GM23338 (cell line): ENCODE measurements around the gene PARD3. TPM values are rescaled to one million over a fixed set of nuclear protein-coding genes. Genes with fewer than 3 reads are reported as not detected.
A peak's percentile ranks its signal among the peaks of the same experiment; 100 is the strongest.
"Not testable (repeated sequence)": the region's sequence is repeated elsewhere in the genome, so short reads cannot be mapped to it uniquely, and the experiment has no call there.

ENCODE experiments used
- ATAC-seq: fragments of 200-7000 bp; cut with Tn5 transposase; 3 replicates; pipeline ENCODE4 v1.9.1; 2020
- DNase-seq: peaks from one replicate; pipeline ENCODE4 v3.0.0-alpha.2; 2015; ENCODE audit warnings: low spot score
- H2AFZ ChIP-seq: fragments of 200-600 bp; sonication (generic); 2 replicates; pipeline ENCODE4 v1.8.0; 2016; ENCODE audit warnings: antibody characterized with exemption, mild to moderate bottlenecking, moderate library complexity
- H3F3A ChIP-seq: fragments of 200-600 bp; sonication (generic); replicated peaks from 2 replicates; pipeline ENCODE4 v1.8.0; 2017; ENCODE audit warnings: antibody characterized with exemption, mixed run types, low read depth
- H3K27ac ChIP-seq: fragments of 200-600 bp; sonication (generic); 2 replicates; pipeline ENCODE4 v1.6.1; 2016; ENCODE audit warnings: low read depth
- H3K27me3 ChIP-seq: fragments of 200-600 bp; sonication (generic); 2 replicates; pipeline ENCODE4 v1.8.0; 2016; ENCODE audit warnings: mild to moderate bottlenecking, mixed run types, moderate library complexity; ENCODE audit not compliant: insufficient read depth
- H3K36me3 ChIP-seq: fragments of 200-600 bp; sonication (generic); 2 replicates; pipeline ENCODE4 v1.8.0; 2016; ENCODE audit warnings: mild to moderate bottlenecking; ENCODE audit not compliant: insufficient read depth
- H3K4me1 ChIP-seq: fragments of 200-600 bp; sonication (generic); 2 replicates; pipeline ENCODE4 v1.8.0; 2016; ENCODE audit warnings: mild to moderate bottlenecking, moderate library complexity; ENCODE audit not compliant: insufficient read depth
- H3K4me2 ChIP-seq: fragments of 200-600 bp; sonication (generic); 2 replicates; pipeline ENCODE4 v1.7.1; 2017; ENCODE audit warnings: mixed run types
- H3K4me3 ChIP-seq: fragments of 200-600 bp; sonication (generic); 2 replicates; pipeline ENCODE4 v1.6.1; 2016; ENCODE audit warnings: mixed run types
- H3K79me2 ChIP-seq: fragments of 200-600 bp; sonication (generic); replicated peaks from 2 replicates; pipeline ENCODE4 v1.8.0; 2017; ENCODE audit warnings: mild to moderate bottlenecking; ENCODE audit not compliant: insufficient read depth
- H3K9me2 ChIP-seq: fragments of 200-600 bp; sonication (generic); 2 replicates; pipeline ENCODE4 v1.8.0; 2017; ENCODE audit not compliant: insufficient read depth
- H4K20me1 ChIP-seq: fragments of 200-600 bp; sonication (generic); replicated peaks from 2 replicates; pipeline ENCODE4 v1.8.0; 2017; ENCODE audit warnings: mild to moderate bottlenecking; ENCODE audit not compliant: insufficient read depth
- H3K27ac Mint-ChIP-seq: 2 replicates; pipeline ENCODE4 v1.8.0; 2020; ENCODE audit warnings: inconsistent platforms, mild to moderate bottlenecking, moderate library complexity, mixed read lengths
- H3K27me3 Mint-ChIP-seq: 3 replicates; pipeline ENCODE4 v1.8.0; 2022; ENCODE audit warnings: low read depth, mild to moderate bottlenecking, moderate library complexity, mixed read lengths, inconsistent platforms; ENCODE audit not compliant: insufficient read depth, poor library complexity
- H3K36me3 Mint-ChIP-seq: 3 replicates; pipeline ENCODE4 v1.8.0; 2021; ENCODE audit warnings: low read depth, mild to moderate bottlenecking, inconsistent platforms, moderate library complexity, mixed read lengths
- H3K4me1 Mint-ChIP-seq: 3 replicates; pipeline ENCODE4 v1.8.0; 2020; ENCODE audit warnings: mild to moderate bottlenecking, inconsistent platforms, mixed read lengths
- H3K4me3 Mint-ChIP-seq: 3 replicates; pipeline ENCODE4 v1.8.0; 2021; ENCODE audit warnings: moderate library complexity, mild to moderate bottlenecking, inconsistent platforms, mixed read lengths
- H3K9me3 Mint-ChIP-seq: 3 replicates; pipeline ENCODE4 v1.8.0; 2020; ENCODE audit warnings: moderate library complexity, mild to moderate bottlenecking, inconsistent platforms, mixed read lengths
- CREB1 ChIP-seq: fragments of 250-450 bp; sonication (Bioruptor Pico); IDR thresholded peaks from 2 replicates; pipeline ENCODE4 v1.5.0; 2020; ENCODE audit warnings: low read depth, mild to moderate bottlenecking, moderate library complexity
- CTCF ChIP-seq, 2 experiments: fragments of 200-600 bp in 1 of 2; sonication (generic) in 1 of 2; conservative IDR thresholded peaks; 2 replicates each; pipeline versions ENCODE4 v1.5.1 to v1.6.1; 2016 to 2017; ENCODE audit warnings: antibody characterized with exemption in 2 of 2, low read depth in 2 of 2, mild to moderate bottlenecking in 2 of 2, moderate library complexity in 1 of 2
- JUNB ChIP-seq: IDR thresholded peaks from one replicate; pipeline ENCODE4 v1.6.1; 2016; ENCODE audit warnings: antibody characterized with exemption; ENCODE audit not compliant: unreplicated experiment
- NANOG ChIP-seq: IDR thresholded peaks from 2 replicates; pipeline ENCODE4 v1.6.1; 2016; ENCODE audit warnings: antibody characterized with exemption, borderline replicate concordance
- POLR2AphosphoS5 ChIP-seq: IDR thresholded peaks from 2 replicates; pipeline ENCODE4 v1.6.1; 2016; ENCODE audit warnings: antibody characterized with exemption, low read depth
- REST ChIP-seq: IDR thresholded peaks from one replicate; pipeline ENCODE4 v1.6.1; 2018; ENCODE audit warnings: antibody characterized with exemption; ENCODE audit not compliant: unreplicated experiment
- STAT1 ChIP-seq: IDR thresholded peaks from one replicate; pipeline ENCODE4 v1.6.1; 2016; ENCODE audit warnings: antibody characterized with exemption; ENCODE audit not compliant: unreplicated experiment
- ZNF114 ChIP-seq: fragments of 250-450 bp; sonication (Bioruptor Pico); IDR thresholded peaks from 2 replicates; pipeline ENCODE4 v1.5.0; 2020; ENCODE audit warnings: mild to moderate bottlenecking, moderate library complexity
- ZNF331 ChIP-seq: fragments of 250-450 bp; sonication (Bioruptor Pico); IDR thresholded peaks from 2 replicates; pipeline ENCODE4 v1.5.0; 2020; ENCODE audit warnings: low read depth, mild to moderate bottlenecking, moderate library complexity
- polyA plus RNA-seq: library from polyadenylated mRNA; unstranded; fragments of >200 nt; fragmentation: Nextera tagmentation; extraction: Ambion mirVana; gene quantifications from 2 replicates; pipeline ENCODE4 v1.2.1, GENCODE V29; 2016
- total RNA-seq: library from RNA; depleted of rRNA; stranded (reverse); fragments of >200 nt; shearing (Covaris generic); gene quantifications from 2 replicates; pipeline ENCODE4 v1.2.3, GENCODE V29; 2014

PARD3 gene
- total and polyA plus RNA-seq, 2 experiments from 2014 or later, result 30.2 to 51.4 TPM

DNA sequence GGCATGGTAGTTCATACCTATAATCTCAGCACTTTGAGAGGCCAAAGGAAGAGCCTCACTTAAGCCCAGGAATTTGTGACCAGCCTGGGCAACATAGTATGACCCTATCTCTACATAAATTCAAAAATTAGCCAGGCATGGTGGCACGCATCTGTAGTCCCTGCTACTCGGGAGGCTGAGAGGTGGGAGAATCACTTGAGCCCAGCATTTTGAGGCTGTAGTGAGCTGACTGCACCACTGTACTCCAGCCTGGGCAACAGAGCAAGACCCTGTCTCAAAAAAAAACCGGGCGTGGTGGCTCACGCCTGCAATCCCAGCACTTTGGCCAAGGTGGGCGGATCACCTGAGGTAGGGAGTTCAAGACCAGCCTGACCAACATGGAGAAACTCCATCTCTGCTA, 19.8 kb downstream of the PARD3 start (continued):
- no peak for TF ChIP-seq REST

DNA sequence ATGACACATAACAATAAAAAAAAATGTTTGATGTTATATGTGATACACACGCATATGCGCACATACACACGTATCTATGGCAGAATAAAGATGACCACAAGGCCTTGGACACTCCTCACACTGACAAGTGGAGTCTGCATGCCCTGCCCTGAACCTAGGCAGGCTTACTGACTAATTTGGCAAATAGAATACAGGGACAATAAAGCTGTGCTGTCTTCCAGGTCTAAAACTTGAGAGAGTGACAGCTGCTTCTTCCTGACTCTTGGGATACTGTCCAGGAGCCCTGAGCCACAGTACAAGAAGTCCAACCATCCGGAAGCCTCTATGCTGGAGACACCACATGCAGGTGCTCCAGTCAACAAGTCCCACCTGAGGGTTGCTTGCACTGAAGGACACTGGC, 20.3 kb downstream of the PARD3 start:
- H3K27me3 ChIP-seq, result no peaks in the 10 kb centered on the region
- ATAC-seq (no peak), DNase-seq (no peak)
- H2AFZ ChIP-seq, result no peak overlapping the region
- Mint-ChIP-seq H3K36me3 (peaks cover 9% of the 10 kb centered on the region; the same call in 2 of the 3 replicates), H3K27ac (no peak overlapping the region), H3K4me1 (peaks cover 49% of the 10 kb centered on the region), H3K9me3 (no peaks in the 10 kb centered on the region), H3K27me3 (peaks cover 5% of the 10 kb centered on the region), H3K4me3 (no peak overlapping the region)
- no peak for TF ChIP-seq JUNB
- TF ChIP-seq ZNF331 (CRISPR knock-in tag), result no peak
- no peaks in the 10 kb centered on the region for H3F3A ChIP-seq
- no peaks in the 10 kb centered on the region for H3K9me2 ChIP-seq
- H3K4me1 ChIP-seq, result peaks cover 34% of the 10 kb centered on the region
- no peak overlapping the region for H3K27ac ChIP-seq
- H3K36me3 ChIP-seq, result no peaks in the 10 kb centered on the region
- H4K20me1 ChIP-seq, result peaks cover 35% of the 10 kb centered on the region
- H3K79me2 ChIP-seq, result peaks cover 100% of the 10 kb centered on the region
- no peak overlapping the region for H3K4me3 ChIP-seq
- no peak overlapping the region for H3K4me2 ChIP-seq

GRCh38 chr10:34793581-34793980, 21.5 kb downstream of the PARD3 start:
- DNase-seq, H3K9me3 Mint-ChIP-seq, H3K9me2 ChIP-seq, H3K27me3 ChIP-seq, H3K36me3 Mint-ChIP-seq, H3K4me3 ChIP-seq, H2AFZ ChIP-seq, H3K4me3 Mint-ChIP-seq, ATAC-seq, H3F3A ChIP-seq, H3K27me3 Mint-ChIP-seq, H3K27ac ChIP-seq, H3K36me3 ChIP-seq, H3K4me2 ChIP-seq: not testable (repeated sequence)
- peak overlapping the region; percentile 9; the same call in 1 of the 2 replicates for H3K27ac Mint-ChIP-seq
- H3K4me1 Mint-ChIP-seq, result peaks cover 47% of the 10 kb centered on the region
- peaks cover 37% of the 10 kb centered on the region for H4K20me1 ChIP-seq
- H3K79me2 ChIP-seq, result peaks cover 100% of the 10 kb centered on the region
- H3K4me1 ChIP-seq, result peaks cover 34% of the 10 kb centered on the region

- Mint-ChIP-seq H3K27ac (peak overlapping the region; percentile 9; the same call in 1 of the 2 replicates), H3K27me3 (peaks cover 2% of the 10 kb centered on the region), H3K4me3 (no peak overlapping the region), H3K4me1 (peaks cover 44% of the 10 kb centered on the region), H3K9me3 (no peaks in the 10 kb centered on the region), H3K36me3 (peaks cover 9% of the 10 kb centered on the region; the same call in 2 of the 3 replicates)
- H2AFZ ChIP-seq, result no peak overlapping the region
- H3K4me1 ChIP-seq, result peaks cover 34% of the 10 kb centered on the region
- H3K9me2 ChIP-seq, result no peaks in the 10 kb centered on the region
- no peak overlapping the region for H3K4me3 ChIP-seq
- DNase-seq, result no peak
- H3K27me3 ChIP-seq, result no peaks in the 10 kb centered on the region
- H3K36me3 ChIP-seq, result no peaks in the 10 kb centered on the region
- no peak overlapping the region for H3K4me2 ChIP-seq
- peak; percentile 29 for ATAC-seq
- H4K20me1 ChIP-seq, result peaks cover 44% of the 10 kb centered on the region
- 0 out of 2 replicates have a peak overlapping the region, but pooled peaks have one; percentile 9 for H3K27ac ChIP-seq
- peaks cover 100% of the 10 kb centered on the region for H3K79me2 ChIP-seq
- H3F3A ChIP-seq, result no peaks in the 10 kb centered on the region
- TF ChIP-seq POLR2AphosphoS5, result no peak
- TF ChIP-seq CTCF (conservative IDR thresholded peaks at IDR 0.05; ENCODE audit: low read depth in 2 of 2), result no peak
- no peak for TF ChIP-seq JUNB
- TF ChIP-seq ZNF114 (CRISPR knock-in tag), result no peak
- no peak for TF ChIP-seq NANOG
- TF ChIP-seq STAT1, result no peak
- no peak for TF ChIP-seq CREB1
- no peak for TF ChIP-seq ZNF331 (CRISPR knock-in tag)
- TF ChIP-seq REST, result no peak
Measured at GRCh38 chr10:34792881-34793280, 22.2 kb downstream of the PARD3 start.
